Uterus (tissue), 2 donors: ENCODE data around the gene SCYL1.

Experiments used
- CTCF ChIP-seq, 4 experiments: fragments of 200-600 bp in 2 of 4; fragments of 450-650 bp in 2 of 4; sonication (generic) in 2 of 4; IDR thresholded peaks; one replicate each; pipeline ENCODE4 v1.5.1; 2016 to 2019; ENCODE audit warnings: antibody characterized with exemption in 4 of 4, mild to moderate bottlenecking in 2 of 4, moderate library complexity in 1 of 4
- POLR2A ChIP-seq, 2 donors: fragments of 450-650 bp; IDR thresholded peaks; one replicate each; pipeline ENCODE4 v1.6.1; 2016; ENCODE audit warnings: antibody characterized with exemption in 2 of 2, mild to moderate bottlenecking in 1 of 2, moderate library complexity in 1 of 2

GRCh38 chr11:65573391-65574079 lies 48.7 kb downstream of the SCYL1 start:
- TF ChIP-seq CTCF (IDR thresholded peaks at IDR 0.05) (no peak), POLR2A (IDR thresholded peaks at IDR 0.05) (no peak)
